Left renal cortex interstitium (tissue), 4 donors: Measurements from ENCODE around the gene TBC1D10B. TPM values are rescaled to one million over a fixed set of nuclear protein-coding genes. Genes with fewer than 3 reads are reported as not detected.
A peak's percentile ranks its signal among the peaks of the same experiment; 100 is the strongest.
"Not testable (repeated sequence)": the region's sequence is repeated elsewhere in the genome, so short reads cannot be mapped to it uniquely, and the experiment has no call there.

Experiments used
- DNase-seq, 4 donors: peaks; one replicate each; pipeline ENCODE4 v3.0.0-alpha.2; 2013; ENCODE audit warnings: low read depth in 4 of 4, low spot score in 2 of 4, missing footprints in 1 of 4
- polyA plus RNA-seq, 4 donors: library from polyadenylated mRNA; unstranded; fragments of 120-200 nt; gene quantifications; one replicate each; pipeline ENCODE4 v1.2.1, GENCODE V29; 2013; ENCODE audit not compliant: insufficient read length in 4 of 4

The TBC1D10B gene
- polyA plus RNA-seq, 4 donors, result 28.5 to 46.7 (median 39.8) TPM

DNA sequence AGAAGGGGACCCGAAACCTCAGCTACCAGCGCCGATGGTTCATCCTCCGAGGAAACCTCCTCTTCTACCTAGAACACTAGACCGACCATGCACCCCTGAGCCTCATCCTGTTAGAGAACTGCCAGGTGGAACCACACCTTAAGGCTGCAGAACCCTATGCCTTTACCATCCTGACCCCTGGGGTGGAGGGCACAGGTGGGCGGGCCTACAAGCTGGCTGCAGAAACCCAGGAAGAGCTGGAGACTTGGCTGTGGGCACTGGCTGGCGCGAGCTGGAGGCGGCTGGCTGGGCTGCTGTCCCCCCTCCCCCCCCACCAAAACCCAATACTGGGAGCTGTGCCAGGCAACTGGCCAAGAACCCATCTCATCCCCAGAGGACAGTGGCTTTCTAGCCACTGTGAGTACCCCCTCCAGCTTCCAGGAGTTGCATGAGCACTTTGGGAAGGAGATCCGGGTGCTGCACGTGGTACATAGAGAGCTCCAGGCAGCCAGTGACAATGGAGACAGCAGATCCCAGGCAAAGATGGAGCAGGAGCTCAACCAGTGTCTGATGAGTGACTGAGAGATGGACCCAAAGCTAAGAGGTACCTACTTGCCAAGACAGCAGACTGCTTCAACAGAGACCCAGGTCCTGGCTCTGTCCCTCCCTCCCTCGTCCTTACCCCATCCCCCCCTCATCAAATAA lies 13.8 kb downstream of the TBC1D10B start:
- DNase-seq, result no peak

GRCh38 chr16:30355954-30356308 lies 14.4 kb downstream of the TBC1D10B start:
- no peak for DNase-seq

DNA sequence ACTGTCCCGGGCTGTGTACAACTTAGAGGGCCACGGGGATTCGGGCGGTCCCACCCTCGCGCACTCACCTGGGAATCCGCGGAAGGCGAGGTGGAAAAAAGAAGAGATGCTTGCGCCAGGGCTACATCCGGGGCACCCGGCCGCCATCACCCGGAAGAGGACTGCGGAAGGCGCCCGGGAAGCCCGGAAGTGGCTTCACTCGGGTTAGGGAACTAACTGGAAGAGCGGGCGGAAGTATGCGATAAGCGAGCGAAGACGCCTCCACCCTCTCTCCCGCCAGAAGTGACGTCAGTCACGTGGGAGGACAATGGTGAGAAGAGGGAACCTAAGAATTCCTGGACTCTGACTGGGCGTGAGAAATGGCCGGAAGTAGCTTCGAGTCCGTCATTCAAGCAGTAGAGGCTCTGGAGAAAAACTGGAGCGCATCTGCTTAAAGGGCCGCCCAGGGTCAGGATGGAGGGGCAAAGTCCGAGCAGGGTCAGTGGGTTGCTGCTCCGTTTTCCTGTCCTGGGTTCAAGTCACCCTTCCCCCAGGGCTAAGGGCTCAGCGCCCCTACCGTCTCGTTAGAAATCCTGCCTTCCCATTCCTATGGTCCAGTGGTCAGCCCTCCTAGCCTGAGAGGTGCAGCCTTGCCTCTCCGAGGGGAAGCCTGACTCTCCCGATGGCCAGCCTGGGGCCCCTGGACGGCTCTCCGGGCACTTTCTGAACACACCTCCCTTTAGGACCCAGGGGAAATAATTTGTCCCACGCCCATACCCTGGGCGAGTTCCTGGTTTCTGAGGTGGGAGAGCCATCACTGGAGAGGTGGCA lies 14.9 kb downstream of the TBC1D10B start, which contains the start of gene CD2BP2:
Gene CD2BP2, minus strand, starts transcription at position 165 of the 810 bp plus-strand sequence. CDS start 627 bp downstream, outside the sequence.
- peak; percentile 94 to 100 (median 97) for DNase-seq

- DNase-seq, result no peak
Measured at GRCh38 chr16:30354423-30355143, 15.7 kb downstream of the TBC1D10B start.

GRCh38 chr16:30353438-30354129 lies 16.7 kb downstream of the TBC1D10B start:
- no peak for DNase-seq

- no peak for DNase-seq
Measured at GRCh38 chr16:30352488-30353401, 17.5 kb downstream of the TBC1D10B start.

GRCh38 chr16:30351586-30352419 lies 18.5 kb downstream of the TBC1D10B start:
- DNase-seq, result no peak

GRCh38 chr16:30351001-30351441 lies 19.3 kb downstream of the TBC1D10B start:
- DNase-seq, result no peak

- DNase-seq, result no peak
Measured at GRCh38 chr16:30350134-30350871, 20.0 kb downstream of the TBC1D10B start.

- DNase-seq, result no peak
Measured at GRCh38 chr16:30349675-30350074, 20.6 kb downstream of the TBC1D10B start.

DNA sequence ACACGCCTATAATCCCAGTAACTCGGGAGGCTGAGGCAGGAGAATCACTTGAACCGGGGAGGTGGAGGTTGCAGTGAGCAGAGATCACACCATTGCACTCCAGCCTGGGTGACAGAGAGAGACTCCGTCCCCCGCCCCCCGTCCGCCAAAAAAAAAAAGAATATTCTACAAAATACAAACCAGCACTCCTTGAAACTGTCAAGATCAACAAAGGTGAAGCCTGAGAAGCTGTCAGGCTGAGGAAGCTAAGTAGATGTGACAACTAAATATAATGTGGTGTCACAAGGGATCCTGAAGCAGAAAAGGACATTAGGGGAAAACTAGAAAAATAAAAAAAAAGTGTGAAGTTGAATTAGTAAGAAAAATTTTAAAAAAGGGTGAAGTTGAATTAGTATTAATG lies 21.4 kb downstream of the TBC1D10B start:
- DNase-seq, result no peak

DNA sequence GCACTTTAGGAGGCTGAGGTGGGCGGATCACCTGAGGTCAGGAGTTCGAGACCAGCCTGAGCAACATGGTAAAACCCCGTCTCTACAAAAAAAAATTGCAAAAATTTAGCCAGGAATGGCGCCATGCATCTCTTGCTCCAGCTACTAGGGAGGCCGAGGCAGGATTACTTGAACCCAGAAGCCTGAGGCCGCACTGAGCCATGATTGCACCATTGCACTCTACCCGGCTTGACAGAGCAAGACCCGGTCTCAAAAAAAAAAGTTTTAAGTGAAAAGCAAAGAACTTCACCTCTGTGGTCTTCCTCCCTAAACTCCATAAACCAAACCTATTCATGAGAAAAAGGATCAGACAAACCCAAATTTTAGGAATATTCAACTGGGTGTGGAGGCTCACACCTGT lies 22.2 kb downstream of the TBC1D10B start:
- DNase-seq, result no peak

- no peak for DNase-seq
Measured at GRCh38 chr16:30346286-30346685, 24.0 kb downstream of the TBC1D10B start.

DNA sequence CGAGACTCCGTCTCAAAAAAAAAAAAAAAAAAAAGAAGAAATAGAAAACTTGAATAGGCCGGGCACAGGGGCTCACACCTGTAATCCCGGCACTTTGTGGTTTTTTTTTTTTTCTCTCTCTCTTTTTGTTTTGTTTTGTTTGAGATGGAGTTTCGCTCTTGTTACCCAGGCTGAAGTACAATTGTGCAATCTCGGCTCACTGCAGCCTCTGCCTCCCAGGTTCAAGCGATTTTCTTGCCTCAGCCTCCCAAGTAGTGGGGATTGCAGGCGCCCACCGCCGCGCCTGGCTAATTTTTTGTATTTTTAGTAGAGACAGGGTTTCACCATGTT lies 26.8 kb downstream of the TBC1D10B start:
- DNase-seq, result not testable (repeated sequence)

DNA sequence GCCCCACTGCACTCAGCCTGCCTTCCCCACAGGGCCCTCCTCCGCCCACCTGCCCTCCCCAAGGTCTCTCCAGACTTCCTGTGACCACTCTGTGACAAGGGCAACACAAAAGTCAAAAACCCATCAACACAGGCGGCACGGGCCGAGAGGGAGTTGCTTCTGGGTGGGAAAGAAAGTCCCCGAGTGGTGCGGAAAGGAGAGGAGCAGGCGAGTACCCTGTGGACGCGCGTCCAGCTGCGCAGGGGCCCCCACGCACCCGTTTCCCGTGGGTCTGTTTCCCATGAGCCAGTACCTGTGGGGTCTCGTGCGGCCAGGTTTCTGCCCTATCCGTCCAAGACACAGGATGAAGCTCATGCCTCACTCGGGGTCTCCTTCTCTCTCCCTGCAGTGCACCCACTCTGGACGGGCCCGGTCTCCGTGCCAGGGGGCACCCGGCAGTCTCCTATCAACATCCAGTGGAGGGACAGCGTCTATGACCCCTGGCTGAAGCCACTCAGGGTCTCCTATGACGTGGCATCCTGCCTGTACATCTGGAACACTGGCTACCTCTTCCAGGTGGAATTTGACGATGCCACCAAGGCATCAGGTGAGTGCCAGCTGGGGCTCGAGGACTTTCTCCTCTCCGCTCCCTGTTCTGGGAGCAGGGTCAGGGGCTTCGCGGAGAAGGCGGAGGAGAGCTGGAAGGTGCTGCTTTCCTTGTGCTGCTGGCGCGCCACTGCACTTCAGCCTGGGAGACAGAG lies 27.4 kb downstream of the TBC1D10B start:
- DNase-seq, result no peak

GRCh38 chr16:30341971-30342370 lies 28.3 kb downstream of the TBC1D10B start:
- DNase-seq, result not testable (repeated sequence)

DNA sequence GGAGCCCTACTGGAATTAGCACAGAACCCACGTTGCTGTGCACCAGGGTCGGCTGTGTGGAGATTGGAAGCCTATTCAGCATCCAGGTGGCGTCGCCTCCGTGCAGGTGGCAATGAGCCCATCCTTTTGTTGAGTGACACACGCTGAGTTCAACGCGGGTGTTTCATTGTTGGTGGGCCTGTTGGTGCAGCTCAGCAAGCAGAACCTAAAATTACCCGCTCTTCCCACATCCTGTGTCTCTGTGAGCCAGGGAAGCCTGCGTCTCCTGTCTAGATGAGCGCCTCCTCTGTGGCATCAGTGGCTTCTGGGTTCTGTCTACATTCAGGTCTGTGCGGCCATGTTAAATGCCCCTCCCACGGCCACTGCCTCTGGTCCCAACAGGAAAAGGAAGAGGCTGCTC lies 29.7 kb downstream of the TBC1D10B start:
- no peak for DNase-seq
